ENCODE data around the gene VWA5B1. TPM values are rescaled to one million over a fixed set of nuclear protein-coding genes. Genes with fewer than 3 reads are reported as not detected.

The VWA5B1 gene
- total and polyA plus RNA-seq, 2 donors (not counting 3 experiments of a cell fraction or from before 2014, with no cell fraction given): not detected

DNA sequence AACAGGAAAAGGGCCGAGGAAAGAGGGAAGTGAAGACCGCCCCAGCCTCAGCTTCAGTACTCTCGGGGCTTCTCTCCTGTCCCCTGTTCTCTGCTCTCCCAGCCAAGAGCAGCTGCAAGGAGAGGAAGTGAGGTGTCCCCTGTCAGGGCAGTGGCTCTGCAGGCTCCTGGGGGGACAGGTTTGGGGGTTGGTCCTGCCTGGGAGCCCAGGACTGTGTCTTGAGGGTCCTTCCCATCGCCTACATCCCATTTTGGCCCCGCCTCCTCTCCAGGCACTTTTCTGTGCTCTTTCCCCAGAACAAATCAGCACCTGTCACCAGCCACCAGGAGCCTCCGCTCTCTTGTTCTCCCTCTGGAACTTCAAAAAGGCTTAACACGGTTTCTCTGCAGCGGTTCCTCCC lies 82.6 kb downstream of the VWA5B1 start:
- FAIRE-seq (no peak), DNase-seq (ENCODE audit: low read depth, low spot score) (no peak)
- Histone ChIP-seq H4K20me1 (replicated peaks; ENCODE audit: control insufficient read depth, extremely low read depth, insufficient read depth, low read length) (peaks cover 3% of the 10 kb centered on the region), H3K9ac (replicated peaks; ENCODE audit: extremely low read depth, insufficient read depth, low read length) (no peak overlapping the region), H2AFZ (ENCODE audit: low read depth, low read length) (no peak overlapping the region), H3K4me1 (ENCODE audit: control insufficient read depth, extremely low read depth, insufficient read depth, low read length) (no peaks in the 10 kb centered on the region), H3K27ac (ENCODE audit: insufficient read depth, low read depth, low read length) (no peak overlapping the region), H3K9me3 (replicated peaks; ENCODE audit: control insufficient read depth, insufficient read depth, low read length) (no peaks in the 10 kb centered on the region), H3K27me3 (ENCODE audit: control insufficient read depth in 2 of 2, insufficient read depth in 2 of 2, low read length in 2 of 2) (peaks cover 2 to 4% of the 10 kb centered on the region in 2 experiments), H3K36me3 (ENCODE audit: control insufficient read depth in 2 of 2, extremely low read depth in 1 of 2, insufficient read depth in 2 of 2, low read length in 2 of 2) (no peaks in the 10 kb centered on the region), H3K9me1 (replicated peaks; ENCODE audit: control insufficient read depth, extremely low read depth, insufficient read depth, low read length) (no peaks in the 10 kb centered on the region), H3K4me2 (ENCODE audit: insufficient read depth, low read length) (no peak overlapping the region), H3K79me2 (ENCODE audit: control insufficient read depth, insufficient read depth, low read length) (no peaks in the 10 kb centered on the region), H3K4me3 (replicated peaks in 1 of 3; ENCODE audit: insufficient read depth in 1 of 3, low read depth in 1 of 3, low read length in 3 of 3) (no peak overlapping the region)
- ChIA-PET CTCF (interaction anchor here (2.0 kb wide), 1 partner anchor 11 kb away, joined by 9 read pairs; no protein-coding TSS in a partner anchor), POLR2A (no interaction called here)
- dilution Hi-C loops (cut with MboI; ENCODE audit: extremely low pct_ligation_motif_present, low sequenced_read_pairs) (no loop called here), intact Hi-C loops (cut with micrococcal nuclease) (loop anchor here (10.0 kb wide), 1 partner anchor 458 kb away; no protein-coding TSS in a partner anchor)
- no TSS peak for BruUV-seq (replicated peaks)
- TF ChIP-seq JUN (IDR thresholded peaks at IDR 0.05; ENCODE audit: borderline replicate concordance, insufficient read depth, insufficient read length, low read depth) (no peak), FOS (IDR thresholded peaks at IDR 0.05; ENCODE audit: borderline replicate concordance, insufficient read depth, low read length) (no peak), EZH2 (IDR thresholded peaks at IDR 0.05; ENCODE audit: borderline replicate concordance, low read depth, low read length, severe bottlenecking) (no peak), POLR2A (IDR thresholded peaks at IDR 0.05; ENCODE audit: low read depth, low read length) (no peak), MYC (IDR thresholded peaks at IDR 0.05; ENCODE audit: low read depth, low read length) (no peak), POLR2AphosphoS5 (IDR thresholded peaks at IDR 0.05; ENCODE audit: insufficient read depth, low read depth, low read length) (no peak), GATA2 (IDR thresholded peaks at IDR 0.05; ENCODE audit: insufficient read depth, insufficient read length, low read depth, low read length) (no peak), CTCF (IDR thresholded peaks at IDR 0.05; ENCODE audit: extremely low read depth in 1 of 2, insufficient read depth in 1 of 2, low read depth in 1 of 2, low read length in 2 of 2) (no peak)
- TF ChIP-seq, protein P1, sequence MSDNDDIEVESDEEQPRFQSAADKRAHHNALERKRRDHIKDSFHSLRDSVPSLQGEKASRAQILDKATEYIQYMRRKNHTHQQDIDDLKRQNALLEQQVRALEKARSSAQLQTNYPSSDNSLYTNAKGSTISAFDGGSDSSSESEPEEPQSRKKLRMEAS (IDR thresholded peaks at IDR 0.05; ENCODE audit: insufficient read depth, insufficient read length): no peak
